ENCODE measurements around the gene PGLYRP4. TPM values are rescaled to one million over a fixed set of nuclear protein-coding genes. Genes with fewer than 3 reads are reported as not detected.

The PGLYRP4 gene
- total and polyA plus RNA-seq, 4 donors = not detected

GRCh38 chr1:153305682-153306081, 43.0 kb downstream of the PGLYRP4 start (continued):
- TF ChIP-seq CTCF (IDR thresholded peaks at IDR 0.05; ENCODE audit: low read depth, low read length, missing input control) = no peak
- TF ChIP-seq EGR1 (IDR thresholded peaks at IDR 0.05; ENCODE audit: low read depth in 2 of 2) = no peak
- TF ChIP-seq ZBTB33 (IDR thresholded peaks at IDR 0.05) = no peak

GRCh38 chr1:153302308-153302707, 46.3 kb downstream of the PGLYRP4 start:
- H3K36me3 ChIP-seq (ENCODE audit: control insufficient read depth in 4 of 4, insufficient read depth in 3 of 4, low read depth in 1 of 4, low read length in 3 of 4) = no peaks in the 10 kb centered on the region
- no peak overlapping the region for H3K9ac ChIP-seq (ENCODE audit: low read depth in 1 of 2, low read length in 2 of 2)
- DNase-seq (ENCODE audit: low spot score) = no peak
- H3K4me1 ChIP-seq (ENCODE audit: control insufficient read depth in 4 of 4, insufficient read depth in 4 of 4, low read length in 3 of 4) = no peaks in the 10 kb centered on the region
- H3K4me3 ChIP-seq (ENCODE audit: low read depth in 1 of 3, low read length in 3 of 3) = no peak overlapping the region
- H3K9me3 ChIP-seq (ENCODE audit: control insufficient read depth in 4 of 4, low read length in 3 of 4) = no peaks in the 10 kb centered on the region
- WGBS = 76% methylated on average over 5 of the region's 5 CpGs
- H3K27ac ChIP-seq (ENCODE audit: low read depth in 1 of 2, low read length in 2 of 2) = no peak overlapping the region
- TF ChIP-seq, protein P1, sequence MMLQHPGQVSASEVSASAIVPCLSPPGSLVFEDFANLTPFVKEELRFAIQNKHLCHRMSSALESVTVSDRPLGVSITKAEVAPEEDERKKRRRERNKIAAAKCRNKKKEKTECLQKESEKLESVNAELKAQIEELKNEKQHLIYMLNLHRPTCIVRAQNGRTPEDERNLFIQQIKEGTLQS (IDR thresholded peaks at IDR 0.05) = no peak
- TF ChIP-seq TAF1 (conservative IDR thresholded peaks at IDR 0.05) (no peak), YY1 (IDR thresholded peaks at IDR 0.05) (no peak), HNF4G (IDR thresholded peaks at IDR 0.05) (no peak), FOXA1 (IDR thresholded peaks at IDR 0.05) (no peak), ZBTB33 (IDR thresholded peaks at IDR 0.05) (no peak), GABPA (IDR thresholded peaks at IDR 0.05 in 1 of 2, conservative IDR thresholded peaks at IDR 0.05 in 1 of 2) (no peak), EGR1 (IDR thresholded peaks at IDR 0.05; ENCODE audit: low read depth in 2 of 2) (no peak), HNF4A (conservative IDR thresholded peaks at IDR 0.05) (no peak), NR2F2 (IDR thresholded peaks at IDR 0.05) (no peak)
- H3K27me3 ChIP-seq (ENCODE audit: control insufficient read depth in 4 of 4, insufficient read depth in 4 of 4, low read length in 3 of 4) = no peaks in the 10 kb centered on the region

DNA sequence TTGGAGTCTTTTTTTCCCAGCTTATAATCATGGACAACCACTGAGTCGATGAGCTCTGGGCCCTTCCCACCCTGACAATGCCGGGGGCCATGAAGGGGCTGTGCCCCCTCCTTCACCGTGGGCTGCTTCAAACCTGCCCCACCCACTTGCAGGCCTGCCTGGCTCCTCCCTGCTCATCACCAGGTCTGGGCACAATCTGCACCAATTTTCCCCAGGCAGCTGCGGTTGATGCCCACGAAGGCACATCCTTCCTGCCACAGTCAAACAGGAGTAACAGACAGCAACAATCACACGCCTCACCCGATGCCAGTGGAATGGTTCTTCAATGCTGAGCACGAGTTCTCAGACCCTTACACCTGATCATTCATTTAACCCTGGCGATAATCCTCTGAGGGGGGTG, 54.8 kb downstream of the PGLYRP4 start:
- no peak overlapping the region for H3K27ac ChIP-seq (ENCODE audit: low read depth in 1 of 2, low read length in 2 of 2)
- no peaks in the 10 kb centered on the region for H3K36me3 ChIP-seq (ENCODE audit: control insufficient read depth in 4 of 4, insufficient read depth in 3 of 4, low read depth in 1 of 4, low read length in 3 of 4)
- TF ChIP-seq YY1 (IDR thresholded peaks at IDR 0.05) (no peak), SP1 (IDR thresholded peaks at IDR 0.05) (no peak)
- no peaks in the 10 kb centered on the region for H3K27me3 ChIP-seq (ENCODE audit: control insufficient read depth in 4 of 4, insufficient read depth in 4 of 4, low read length in 3 of 4)
- DNase-seq (ENCODE audit: low spot score) = no peak
- 73% methylated on average over 9 of the region's 9 CpGs for WGBS
- no peak overlapping the region for H3K9ac ChIP-seq (ENCODE audit: low read depth in 1 of 2, low read length in 2 of 2)
- H3K9me3 ChIP-seq (ENCODE audit: control insufficient read depth in 4 of 4, low read length in 3 of 4) = no peaks in the 10 kb centered on the region
- H3K4me1 ChIP-seq (ENCODE audit: control insufficient read depth in 4 of 4, insufficient read depth in 4 of 4, low read length in 3 of 4) = no peaks in the 10 kb centered on the region
- no peak overlapping the region for H3K4me3 ChIP-seq (ENCODE audit: low read depth in 1 of 3, low read length in 3 of 3)

All from liver (tissue), 9 donors.